AML-193 (cell line): ENCODE measurements around the gene ARL9.

Experiments
- DNase-seq, 2 experiments: peaks; one replicate each; lab custom pipeline; 2025; lab: John Stamatoyannopoulos, UW

The ARL9 gene, protein sequence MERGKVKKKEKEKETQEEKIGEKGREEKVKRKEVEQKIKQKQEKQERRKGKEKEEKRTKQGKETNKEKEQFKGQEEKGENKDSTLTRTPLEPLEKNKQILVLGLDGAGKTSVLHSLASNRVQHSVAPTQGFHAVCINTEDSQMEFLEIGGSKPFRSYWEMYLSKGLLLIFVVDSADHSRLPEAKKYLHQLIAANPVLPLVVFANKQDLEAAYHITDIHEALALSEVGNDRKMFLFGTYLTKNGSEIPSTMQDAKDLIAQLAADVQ

DNA sequence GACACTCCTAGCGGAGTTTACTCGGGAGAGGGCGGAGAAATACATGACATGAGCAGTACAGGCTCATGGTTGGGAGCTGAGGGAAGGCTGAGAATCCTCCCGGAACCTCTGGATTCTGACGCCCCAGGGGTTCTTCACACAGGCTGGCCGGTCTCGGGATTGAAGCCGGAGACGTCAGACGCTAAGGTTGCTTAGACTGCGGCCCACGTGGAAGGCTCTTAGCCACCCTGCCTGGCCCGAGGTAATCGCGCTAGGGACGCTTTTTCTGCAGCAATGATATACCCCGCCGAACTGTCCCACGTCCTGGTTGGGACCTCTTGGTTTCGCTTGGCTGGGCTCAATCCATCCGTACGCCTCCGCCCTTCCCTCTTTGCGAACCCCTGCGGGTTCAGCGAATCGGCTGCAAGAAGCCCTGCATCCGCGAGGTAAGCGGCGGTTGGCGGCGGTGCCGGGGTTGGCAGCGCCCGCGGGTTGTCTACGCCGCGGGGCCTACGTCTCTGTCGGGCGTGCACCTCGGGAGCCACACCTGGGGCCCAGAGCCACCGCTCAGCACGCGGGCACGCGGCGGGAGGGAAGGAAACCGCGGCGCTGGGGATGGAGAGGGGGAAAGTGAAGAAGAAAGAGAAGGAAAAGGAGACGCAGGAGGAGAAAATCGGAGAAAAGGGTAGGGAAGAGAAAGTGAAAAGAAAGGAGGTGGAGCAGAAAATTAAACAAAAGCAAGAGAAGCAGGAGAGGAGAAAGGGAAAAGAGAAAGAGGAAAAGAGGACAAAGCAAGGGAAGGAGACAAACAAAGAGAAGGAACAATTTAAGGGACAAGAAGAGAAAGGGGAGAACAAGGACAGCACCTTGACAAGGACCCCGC is at the start of gene ARL9:
ARL9 (plus strand) TSS at position 523 of the 862 bp plus-strand sequence; CDS start at position 595, 72 bp downstream.
- no peak for DNase-seq

DNA sequence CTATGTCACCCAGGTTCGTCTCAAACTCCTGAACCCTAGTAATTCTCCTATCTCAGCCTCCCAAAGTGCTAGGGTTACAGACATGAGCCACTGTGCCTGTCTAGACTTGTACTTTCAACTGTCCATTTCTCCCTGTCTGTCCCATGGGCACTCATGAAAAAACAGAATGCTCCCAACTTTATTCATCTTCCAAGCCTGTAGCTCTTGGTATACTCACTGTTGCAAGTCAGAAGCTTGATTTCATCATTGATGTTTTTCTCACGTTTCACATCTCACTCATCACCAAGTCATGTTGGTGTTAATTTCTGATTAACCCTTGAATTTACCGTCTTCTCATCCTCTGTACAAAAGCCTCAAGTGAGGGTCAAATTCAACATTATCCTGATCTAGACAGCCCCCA is 45.5 kb upstream of the ARL9 start:
- DNase-seq, result no peak

DNA sequence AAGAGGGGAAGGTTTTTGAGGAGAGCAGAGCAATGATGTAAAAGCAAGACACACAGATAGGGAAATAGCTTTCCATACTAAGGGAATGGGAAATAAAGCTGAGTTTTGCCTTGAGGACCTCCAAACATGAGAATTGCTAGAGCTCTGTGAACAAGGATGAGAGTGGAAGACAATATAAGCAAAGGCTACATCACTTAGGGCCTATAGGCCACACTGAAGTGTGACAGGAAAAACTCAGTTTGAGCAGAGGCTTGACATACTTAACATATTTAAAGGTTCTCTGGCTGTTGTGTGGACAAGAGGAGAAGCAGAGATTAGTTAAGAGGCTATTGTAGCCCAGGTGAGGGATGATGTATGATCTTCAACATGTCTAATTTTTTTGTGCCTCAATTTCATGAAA is 43.4 kb upstream of the ARL9 start:
- no peak for DNase-seq

DNA sequence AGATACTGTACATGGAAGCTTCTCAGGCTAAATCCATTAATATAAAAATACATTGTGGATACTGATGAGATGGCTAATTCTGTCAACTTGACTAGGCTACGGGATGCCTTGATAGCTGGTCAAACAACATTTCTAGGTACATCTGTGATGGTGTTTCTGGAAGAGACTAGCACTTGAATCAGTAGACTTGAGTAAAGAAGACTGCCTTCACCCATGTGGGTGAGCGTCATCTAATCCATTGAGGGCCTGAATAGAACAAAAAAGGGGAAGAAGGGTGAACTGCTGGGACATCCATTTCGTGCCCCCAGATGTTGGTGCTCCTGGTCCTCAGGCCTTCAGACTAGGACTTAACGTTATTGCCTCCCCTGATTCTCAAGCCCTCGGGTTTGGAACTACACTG is 41.9 kb upstream of the ARL9 start:
- no peak for DNase-seq

DNA sequence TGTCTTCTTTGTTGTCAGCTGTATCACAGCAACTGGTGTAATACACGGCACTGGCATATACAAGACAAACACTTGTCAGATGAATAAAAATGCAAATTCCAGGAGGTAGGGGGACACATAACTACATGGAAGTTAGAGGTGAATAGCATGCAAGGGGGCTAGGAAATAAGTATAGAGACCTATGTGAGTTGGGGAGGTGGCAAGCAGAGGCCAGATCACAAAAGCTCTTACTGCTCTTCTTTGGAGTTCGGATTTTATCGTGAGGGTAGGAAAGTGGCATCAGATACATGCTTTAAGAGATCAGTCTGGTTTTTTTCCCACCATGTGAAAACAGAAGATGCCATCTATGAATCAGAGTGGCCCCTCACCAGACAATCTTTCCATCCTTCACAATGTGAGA is 41.0 kb upstream of the ARL9 start:
- no peak for DNase-seq

DNA sequence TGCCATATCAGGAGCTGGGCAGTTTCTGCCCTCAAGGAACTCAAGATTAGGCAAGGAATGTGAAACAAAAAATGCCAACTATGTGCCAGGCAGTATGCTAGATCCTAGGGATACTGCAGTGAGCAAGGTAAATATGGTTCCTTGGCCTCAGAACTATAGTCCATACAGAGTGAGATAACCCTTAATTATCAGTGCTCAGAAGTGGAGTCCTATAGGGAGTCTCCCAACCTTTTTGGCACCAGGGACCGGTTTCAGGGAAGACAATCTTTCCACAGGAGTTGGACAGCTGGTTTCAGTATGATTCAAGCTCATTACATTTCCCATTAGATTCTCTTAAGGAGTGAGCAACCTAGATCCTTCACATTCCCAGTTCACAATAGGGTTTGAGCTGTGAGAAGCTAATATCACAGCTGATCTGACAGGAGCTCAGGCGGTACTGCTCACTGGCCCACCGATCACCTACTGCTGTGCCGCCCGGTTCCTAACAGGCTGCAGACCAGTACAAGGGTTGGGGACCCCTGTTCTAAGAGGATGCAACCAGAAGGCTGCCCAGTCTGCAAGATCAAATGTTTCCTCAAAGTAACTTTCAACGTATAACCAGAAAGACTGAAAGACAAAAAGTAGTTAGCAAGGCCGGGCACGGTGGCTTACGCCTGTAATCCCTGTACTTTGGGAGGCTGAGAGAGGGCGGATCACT is 39.8 kb upstream of the ARL9 start:
- DNase-seq, result no peak

DNA sequence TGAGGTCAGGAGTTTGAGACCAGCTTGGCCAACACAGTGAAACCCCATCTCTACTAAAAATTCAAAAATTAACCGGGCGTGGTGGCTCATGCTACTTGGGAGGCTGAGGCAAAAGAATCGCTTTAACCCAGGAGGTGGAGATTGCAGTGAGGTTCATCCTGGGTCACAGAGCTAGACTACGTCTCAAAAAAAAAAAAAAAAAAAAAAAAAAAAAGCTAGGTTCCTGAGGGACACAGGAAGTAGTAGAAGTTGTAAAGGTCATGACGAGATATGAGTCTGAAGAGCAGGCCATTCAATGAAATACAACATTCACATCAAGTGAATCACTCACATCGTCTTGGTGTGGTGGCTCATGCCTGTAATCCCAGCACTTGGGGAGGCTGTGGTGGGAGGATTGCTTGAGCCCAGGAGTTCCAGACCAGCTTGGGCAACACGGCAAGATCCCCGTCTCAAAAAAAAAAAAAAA is 39.3 kb upstream of the ARL9 start:
- DNase-seq, result peak; percentile 14 to 23

DNA sequence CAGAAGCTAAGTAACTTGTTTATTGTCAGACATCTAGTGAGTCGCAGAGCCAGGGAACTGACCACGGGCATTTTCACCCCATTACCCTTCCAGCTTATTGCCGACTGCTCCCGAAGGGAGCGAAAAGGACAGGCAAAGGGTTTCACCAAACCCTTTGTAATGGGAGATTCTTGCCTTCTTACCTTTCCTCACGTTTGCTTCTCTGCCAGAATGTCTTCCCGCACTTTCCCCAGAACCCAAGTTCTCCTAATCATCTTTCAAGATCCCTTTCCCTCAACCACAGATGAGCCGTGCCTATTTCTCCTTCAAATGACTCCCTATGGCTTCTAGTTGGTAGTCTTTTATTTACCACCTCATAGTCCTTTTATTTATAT is 38.7 kb upstream of the ARL9 start:
- DNase-seq, result no peak

DNA sequence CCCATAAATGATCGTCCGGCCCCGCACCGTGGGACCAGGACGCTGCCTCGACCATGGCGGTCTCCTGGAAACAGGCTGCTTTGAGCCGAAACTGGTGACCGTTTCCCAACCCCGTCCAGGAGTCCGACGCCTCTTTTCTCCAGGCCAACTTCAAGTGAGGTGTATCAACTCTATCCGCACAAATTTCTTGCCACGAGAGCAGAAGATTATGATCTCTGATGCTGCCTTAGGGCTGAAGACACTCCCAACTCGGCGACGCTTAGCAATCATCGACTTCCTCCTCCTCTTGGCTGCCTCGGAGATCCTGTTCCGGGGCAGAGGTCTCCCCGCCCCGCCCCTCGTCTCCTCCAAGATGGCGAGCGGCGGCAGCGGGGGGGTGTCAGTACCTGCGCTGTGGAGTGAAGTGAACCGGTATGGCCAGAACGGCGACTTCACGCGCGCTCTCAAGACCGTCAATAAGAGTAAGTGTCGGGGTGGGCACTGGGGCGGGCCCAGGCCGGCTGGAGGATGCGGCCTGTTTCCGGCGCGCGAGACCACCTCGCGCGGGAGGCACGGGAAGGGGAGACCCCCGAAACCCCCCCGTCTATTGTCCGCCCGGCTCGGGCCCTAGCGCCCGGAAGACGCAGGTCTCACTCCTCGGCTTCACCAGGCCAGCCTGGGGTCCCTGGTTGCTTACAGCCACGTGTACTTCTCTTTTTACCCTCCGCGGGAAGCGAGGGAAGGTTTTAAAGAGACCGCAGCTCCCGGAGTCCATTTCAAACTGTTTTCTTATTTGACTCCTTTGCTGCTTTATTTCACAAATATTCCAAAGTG is 38.1 kb upstream of the ARL9 start, which contains the start of gene SRP72:
SRP72 (plus strand) TSS at position 334 of the 813 bp plus-strand sequence; CDS start at position 353, 19 bp downstream.
- peak; percentile 80 to 84 for DNase-seq

DNA sequence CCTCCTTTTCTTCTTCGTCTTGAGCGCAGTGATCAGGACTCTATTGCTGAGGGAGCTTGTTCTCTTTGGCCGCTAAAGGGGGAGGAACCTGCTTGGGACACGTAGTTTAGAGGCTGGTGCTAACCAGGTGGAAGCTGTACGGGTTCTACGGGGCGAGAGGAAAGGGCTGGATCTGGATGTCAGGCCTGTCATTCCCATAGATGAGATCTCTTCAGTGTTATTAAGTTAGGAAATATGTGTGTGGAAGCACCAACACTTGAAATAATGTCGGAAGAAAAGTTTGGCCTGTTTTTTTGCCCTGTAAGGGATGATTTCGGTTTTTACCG is 37.5 kb upstream of the ARL9 start:
- DNase-seq, result peak in 1 of 2 experiments; percentile 47

DNA sequence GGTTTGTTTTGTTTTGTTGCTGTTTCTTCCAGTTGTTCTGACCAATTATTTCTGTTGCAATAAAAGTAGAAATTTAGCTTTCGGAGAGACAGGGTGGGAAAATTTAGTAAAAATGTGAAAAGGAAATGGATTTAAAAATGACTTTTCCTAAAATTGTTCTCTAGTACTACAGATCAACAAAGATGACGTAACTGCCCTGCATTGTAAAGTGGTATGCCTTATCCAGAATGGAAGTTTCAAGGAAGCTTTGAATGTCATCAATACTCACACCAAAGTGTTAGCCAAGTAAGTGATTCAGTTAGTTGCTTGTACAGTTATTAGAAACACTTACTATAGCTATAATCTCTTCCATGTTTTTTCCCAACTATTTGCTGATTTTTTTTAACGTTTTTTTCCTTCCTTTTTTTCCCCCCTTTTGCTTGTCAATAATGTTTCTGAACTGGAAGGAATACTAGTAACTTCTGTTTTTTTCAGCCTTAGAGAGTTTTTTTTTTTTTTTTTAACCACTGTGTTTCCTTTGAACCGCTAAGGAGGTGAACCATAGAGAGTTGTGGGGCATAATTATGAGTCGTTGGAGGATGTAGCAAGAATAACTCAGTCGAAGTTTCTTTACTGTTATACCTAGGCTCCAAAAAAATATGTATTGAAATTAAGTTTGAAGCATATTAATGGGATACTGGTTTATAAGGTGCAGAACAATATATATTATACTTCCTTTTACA is 35.9 kb upstream of the ARL9 start:
- DNase-seq, result peak; percentile 50 to 55

DNA sequence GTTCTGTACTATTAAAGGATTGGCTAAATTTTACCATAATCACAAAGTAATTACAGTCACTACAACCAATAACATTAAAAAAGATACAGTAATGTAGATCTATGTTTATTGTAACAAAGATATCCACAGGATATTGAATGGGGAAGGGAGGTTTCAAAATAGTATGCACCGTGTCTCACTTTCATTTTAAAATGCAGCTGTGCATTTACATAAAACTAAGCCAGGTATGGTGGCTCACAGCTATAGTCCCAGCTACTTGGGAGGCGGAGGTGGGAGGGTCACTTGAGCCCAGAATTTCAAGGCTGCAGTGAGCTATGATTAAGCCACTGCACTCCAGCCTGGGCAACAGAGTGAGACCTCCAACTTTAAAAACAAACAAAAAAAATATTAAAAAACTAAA is 29.7 kb upstream of the ARL9 start:
- no peak for DNase-seq

DNA sequence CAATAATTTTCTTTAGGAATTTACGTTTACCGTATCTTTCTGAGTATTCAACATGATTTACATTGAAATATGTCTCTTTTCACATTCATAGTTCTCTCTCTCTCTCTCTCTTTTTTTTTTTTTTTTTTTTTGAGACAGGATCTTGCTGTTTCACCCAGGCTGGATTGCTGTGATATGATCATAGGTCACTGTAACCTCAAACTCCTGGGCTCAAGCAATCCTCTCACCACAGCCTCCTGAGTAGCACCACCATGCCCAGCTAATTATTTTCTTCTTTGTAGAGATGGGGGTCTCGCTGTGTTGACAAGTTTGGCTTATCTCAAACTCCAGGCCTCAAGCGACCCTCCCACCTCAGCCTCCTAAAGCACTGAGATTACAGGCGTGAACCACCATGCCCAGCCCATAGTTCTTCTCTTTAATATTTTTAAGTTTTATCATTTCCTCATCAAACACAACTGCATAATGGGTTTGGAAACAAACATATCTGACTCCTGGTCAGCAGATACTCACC is 28.3 kb upstream of the ARL9 start:
- DNase-seq, result no peak

DNA sequence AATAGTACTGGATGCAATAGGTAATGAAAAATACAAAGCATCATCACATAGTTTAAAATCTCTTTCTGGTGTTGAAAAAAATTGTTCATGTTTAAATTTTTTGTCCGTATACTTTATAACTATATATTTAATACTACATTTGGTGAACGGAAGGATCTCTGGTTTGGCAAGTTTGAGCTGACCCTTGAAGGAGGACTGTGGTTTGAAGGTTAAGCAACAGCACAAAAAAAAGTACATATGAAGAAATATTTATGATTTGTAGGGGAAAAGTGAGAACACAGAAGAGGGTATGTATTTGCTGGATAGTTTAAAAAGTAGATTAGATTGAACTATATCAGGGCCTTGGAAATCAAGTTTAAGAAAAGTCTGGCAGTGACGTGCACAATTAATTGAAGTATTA is 24.9 kb upstream of the ARL9 start:
- no peak for DNase-seq

DNA sequence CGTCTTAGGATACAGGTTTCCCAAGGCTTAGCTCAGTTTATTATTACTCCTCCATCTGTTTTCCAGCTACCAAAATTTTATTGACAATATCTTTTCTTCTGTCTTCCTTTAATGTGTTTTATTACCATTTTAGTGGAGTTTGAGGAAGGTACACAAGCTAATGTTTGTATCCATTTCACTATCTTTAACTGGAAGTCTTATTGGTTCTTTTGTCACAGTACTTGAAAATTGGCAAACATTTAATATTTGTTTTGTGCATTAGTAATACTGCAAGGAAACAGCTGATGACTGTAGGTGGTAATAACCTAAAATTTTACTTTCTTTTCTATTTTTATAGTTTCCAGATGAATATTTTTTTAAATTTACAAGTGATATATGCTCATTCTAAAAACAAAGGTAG is 9.3 kb upstream of the ARL9 start:
- no peak for DNase-seq

DNA sequence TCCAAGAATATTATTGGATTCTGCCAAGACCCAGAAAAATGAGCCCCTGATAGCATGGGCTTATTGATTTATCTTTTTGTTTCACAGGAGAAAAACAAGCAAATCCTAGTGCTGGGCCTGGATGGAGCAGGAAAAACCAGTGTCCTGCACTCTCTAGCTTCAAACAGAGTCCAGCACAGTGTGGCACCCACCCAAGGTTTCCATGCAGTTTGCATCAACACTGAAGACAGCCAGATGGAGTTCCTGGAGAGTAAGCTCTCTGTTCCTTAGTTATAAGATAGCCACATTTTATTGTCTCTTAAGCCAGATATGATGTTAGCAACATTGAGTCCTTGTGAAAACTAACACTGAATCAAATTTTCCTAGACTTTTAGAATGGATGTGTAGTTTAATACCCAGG is 5.5 kb downstream of the ARL9 start:
- no peak for DNase-seq

DNA sequence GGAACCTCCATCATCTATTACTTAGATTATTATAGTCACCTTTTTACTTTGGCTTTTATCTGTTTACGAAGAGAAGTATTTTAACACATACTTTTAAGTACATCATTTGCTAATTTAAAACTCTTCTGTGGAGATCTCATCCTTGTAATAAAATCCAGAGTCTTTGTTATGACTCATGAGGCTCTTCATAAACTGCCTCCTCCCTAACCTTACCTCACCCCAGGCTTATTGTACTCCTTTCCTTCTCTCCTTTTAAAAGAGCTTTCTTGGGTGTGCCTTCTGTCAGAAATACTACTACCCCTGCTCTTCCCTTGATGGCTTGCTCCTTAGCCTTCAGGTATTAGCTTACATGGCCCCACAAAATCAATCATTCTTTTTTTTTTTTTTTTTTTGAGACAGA is 6.6 kb downstream of the ARL9 start:
- no peak for DNase-seq

DNA sequence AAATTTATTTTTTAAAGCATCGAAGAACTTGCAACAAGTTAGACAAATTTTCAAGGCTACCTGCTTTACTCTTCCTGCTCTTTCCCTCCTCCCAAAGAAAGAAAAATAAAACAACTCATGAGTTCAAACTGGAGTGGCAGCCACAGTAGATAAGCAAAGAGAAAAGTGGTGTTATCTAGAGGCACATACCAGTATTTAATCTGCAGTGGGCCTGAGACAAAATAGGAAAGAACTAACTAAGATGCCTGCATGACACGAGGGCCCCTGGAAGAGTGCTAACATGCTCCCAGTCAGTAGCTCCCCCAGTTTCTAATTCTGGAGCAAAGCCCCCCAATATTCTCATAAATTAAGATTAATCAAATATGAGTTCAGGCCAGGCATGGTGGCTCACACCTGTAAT is 7.9 kb downstream of the ARL9 start:
- DNase-seq, result no peak

DNA sequence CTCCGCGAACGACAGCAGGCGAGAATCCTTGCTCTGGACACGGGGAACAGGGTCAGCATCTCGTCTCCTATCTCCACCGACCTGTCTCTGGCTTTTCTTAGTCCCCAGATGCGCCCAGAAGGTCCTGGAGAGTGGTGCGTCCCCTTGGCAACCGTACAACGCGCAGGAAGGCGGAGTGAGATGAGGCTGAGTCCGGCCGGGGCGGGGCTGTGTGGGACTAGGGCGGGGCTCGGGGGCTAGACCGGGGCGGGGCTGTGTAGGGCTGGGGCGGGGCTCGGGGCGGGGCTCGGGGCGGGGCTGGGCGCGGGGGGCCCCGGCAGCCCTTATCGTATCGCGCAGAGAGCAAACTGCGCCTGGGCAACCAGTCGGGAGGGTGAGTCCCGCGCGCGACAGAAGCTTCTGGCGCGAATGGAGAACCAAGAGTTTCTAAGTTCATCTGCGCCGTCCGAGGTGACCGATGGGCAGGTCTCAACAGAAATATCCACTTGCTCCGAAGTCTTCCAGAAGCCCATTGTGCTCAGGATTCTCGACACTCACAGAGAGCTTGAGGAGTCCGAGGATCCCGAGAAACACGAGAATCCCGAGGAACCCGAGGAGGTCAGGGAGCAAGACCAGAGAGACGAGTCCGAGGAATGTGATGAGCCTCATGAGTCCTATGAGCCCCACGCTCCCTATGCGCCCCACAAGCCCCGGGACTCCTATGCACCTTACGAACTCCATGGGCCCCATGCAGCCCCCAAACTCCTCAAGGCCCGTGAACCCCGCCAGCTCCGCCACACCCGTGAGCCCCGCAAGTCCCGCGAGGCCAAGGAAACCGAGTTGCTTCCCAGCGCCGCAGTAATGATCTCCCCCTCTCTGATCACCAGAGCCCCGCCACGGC is 24.9 kb downstream of the ARL9 start:
- peak; percentile 34 to 46 for DNase-seq

DNA sequence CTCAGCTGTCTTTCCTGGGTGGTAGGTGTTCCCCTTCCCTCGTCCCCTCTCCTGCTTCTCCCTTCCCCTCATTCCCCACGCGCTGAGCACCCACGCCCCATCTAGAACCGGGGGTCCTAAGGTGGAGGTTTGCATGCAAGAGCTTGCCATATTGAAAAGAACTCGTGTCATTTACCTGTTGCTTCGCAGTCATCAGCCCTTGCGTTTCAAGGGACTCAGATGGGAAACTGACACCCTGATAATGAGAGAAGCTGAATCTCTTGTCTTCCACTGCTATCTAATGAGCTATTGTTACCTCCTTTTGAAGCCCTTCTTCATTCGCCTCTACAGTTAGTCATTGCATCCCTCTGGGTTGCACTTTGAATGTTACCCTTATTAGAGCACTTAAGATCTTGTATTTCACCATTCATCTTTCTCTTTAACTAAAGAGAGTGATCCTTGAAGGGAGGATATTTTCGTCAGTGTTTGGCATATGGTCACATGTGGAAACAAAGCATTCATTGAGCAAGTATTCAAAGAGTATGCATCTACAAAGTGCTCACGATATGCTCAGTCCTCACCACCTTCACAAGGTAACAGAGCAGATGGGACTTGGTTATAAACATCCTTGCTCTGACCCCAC is 25.7 kb downstream of the ARL9 start:
- DNase-seq, result no peak
